ENCODE measurements around the gene MAP1LC3B.
"Not testable (repeated sequence)": the region's sequence is repeated elsewhere in the genome, so short reads cannot be mapped to it uniquely, and the experiment has no call there.

MAP1LC3B gene

GRCh38 chr16:87361916-87362619, 30.1 kb upstream of the MAP1LC3B start:
- no peak for DNase-seq

GRCh38 chr16:87362828-87363559, 29.1 kb upstream of the MAP1LC3B start:
- DNase-seq = not testable (repeated sequence)

- DNase-seq = no peak
Measured at GRCh38 chr16:87363771-87364455, 28.2 kb upstream of the MAP1LC3B start.

GRCh38 chr16:87365021-87365713, 27.0 kb upstream of the MAP1LC3B start:
- DNase-seq = no peak

- no peak for DNase-seq
Measured at GRCh38 chr16:87366288-87366687, 25.8 kb upstream of the MAP1LC3B start.

GRCh38 chr16:87366930-87367329, 25.2 kb upstream of the MAP1LC3B start:
- DNase-seq = no peak

- no peak for DNase-seq
Measured at GRCh38 chr16:87367529-87367928, 24.6 kb upstream of the MAP1LC3B start.

GRCh38 chr16:87368029-87368770, 23.9 kb upstream of the MAP1LC3B start:
- DNase-seq = no peak

- DNase-seq = no peak
Measured at GRCh38 chr16:87369117-87369765, 22.9 kb upstream of the MAP1LC3B start.

GRCh38 chr16:87369796-87370719, 22.1 kb upstream of the MAP1LC3B start:
- DNase-seq = no peak

- DNase-seq = no peak
Measured at GRCh38 chr16:87371261-87371866, 20.8 kb upstream of the MAP1LC3B start.

- DNase-seq = no peak
Measured at GRCh38 chr16:87372305-87372704, 19.8 kb upstream of the MAP1LC3B start.

GRCh38 chr16:87374313-87374712, 17.8 kb upstream of the MAP1LC3B start:
- DNase-seq = no peak

- DNase-seq = no peak
Measured at GRCh38 chr16:87375426-87376135, 16.6 kb upstream of the MAP1LC3B start.

GRCh38 chr16:87376660-87377059, 15.5 kb upstream of the MAP1LC3B start:
- no peak for DNase-seq

- DNase-seq = not testable (repeated sequence)
Measured at GRCh38 chr16:87379312-87379752, 12.8 kb upstream of the MAP1LC3B start.

GRCh38 chr16:87380403-87380802, 11.7 kb upstream of the MAP1LC3B start:
- no peak for DNase-seq

GRCh38 chr16:87380881-87381280, 11.3 kb upstream of the MAP1LC3B start:
- no peak for DNase-seq

- no peak for DNase-seq
Measured at GRCh38 chr16:87382023-87382785, 9.9 kb upstream of the MAP1LC3B start.
